Measurements from ENCODE around the gene PRM2.

PRM2 gene

GRCh38 chr16:11260596-11260966, 15.7 kb downstream of the PRM2 start:
- DNase-seq (ENCODE audit: low read depth) = no peak

GRCh38 chr16:11259655-11260595, 16.4 kb downstream of the PRM2 start:
- DNase-seq (ENCODE audit: low read depth) = no peak

GRCh38 chr16:11258553-11259492, 17.5 kb downstream of the PRM2 start:
- DNase-seq (ENCODE audit: low read depth) = peak; percentile 24

- DNase-seq (ENCODE audit: low read depth) = peak; percentile 46
These were observed 18.9 kb downstream of the PRM2 start for GRCh38 chr16:11257131-11257938.

- peak; percentile 32 for DNase-seq (ENCODE audit: low read depth)
These were observed 19.6 kb downstream of the PRM2 start for GRCh38 chr16:11256661-11257130.

- DNase-seq (ENCODE audit: low read depth) = peak; percentile 88
These were observed 20.3 kb downstream of the PRM2 start, which contains the start of gene SOCS1 for GRCh38 chr16:11255737-11256660. Gene SOCS1 (minus strand): TSS chr16:11256204. CDS start chr16:11255478, 726 bp downstream.

- peak; percentile 33 for DNase-seq (ENCODE audit: low read depth)
These were observed 21.2 kb downstream of the PRM2 start for GRCh38 chr16:11254913-11255736.

- no peak for DNase-seq (ENCODE audit: low read depth)
These were observed 22.0 kb downstream of the PRM2 start for GRCh38 chr16:11253995-11254912.

GRCh38 chr16:11253009-11253994, 23.0 kb downstream of the PRM2 start:
- peak; percentile 33 for DNase-seq (ENCODE audit: low read depth)

GRCh38 chr16:11252482-11252931, 23.8 kb downstream of the PRM2 start:
- DNase-seq (ENCODE audit: low read depth) = peak; percentile 26

- peak; percentile 75 for DNase-seq (ENCODE audit: low read depth)
These were observed 24.5 kb downstream of the PRM2 start for GRCh38 chr16:11251525-11252481.

- DNase-seq (ENCODE audit: low read depth) = no peak
These were observed 25.3 kb downstream of the PRM2 start for GRCh38 chr16:11250786-11251524.

- no peak for DNase-seq (ENCODE audit: low read depth)
These were observed 26.0 kb downstream of the PRM2 start for GRCh38 chr16:11250091-11250785.

GRCh38 chr16:11249233-11250061, 26.8 kb downstream of the PRM2 start:
- DNase-seq (ENCODE audit: low read depth) = no peak
